HG03342 (cell line): ENCODE measurements around the gene BRAP.
"Not testable (repeated sequence)": the region's sequence is repeated elsewhere in the genome, so short reads cannot be mapped to it uniquely, and the experiment has no call there.

Experiments used
- ATAC-seq: cut with Tn5 transposase; IDR thresholded peaks from one replicate; pipeline ENCODE4 v1.9.1; 2021; ENCODE audit warnings: mild to moderate bottlenecking, moderate library complexity; ENCODE audit not compliant: unreplicated experiment

The BRAP gene

GRCh38 chr12:111617841-111618240, 67.9 kb downstream of the BRAP start:
- ATAC-seq: not testable (repeated sequence)

GRCh38 chr12:111616177-111616623, 69.6 kb downstream of the BRAP start:
- no peak for ATAC-seq

- no peak for ATAC-seq
These were observed 78.5 kb downstream of the BRAP start for GRCh38 chr12:111607239-111607638.

GRCh38 chr12:111606767-111607230, 79.0 kb downstream of the BRAP start:
- no peak for ATAC-seq

GRCh38 chr12:111605911-111606766, 79.6 kb downstream of the BRAP start:
- no peak for ATAC-seq

GRCh38 chr12:111602857-111603256, 82.9 kb downstream of the BRAP start:
- not testable (repeated sequence) for ATAC-seq

GRCh38 chr12:111602348-111602747, 83.4 kb downstream of the BRAP start:
- no peak for ATAC-seq

- ATAC-seq: not testable (repeated sequence)
These were observed 84.8 kb downstream of the BRAP start for GRCh38 chr12:111600986-111601385.

- no peak for ATAC-seq
These were observed 85.5 kb downstream of the BRAP start for GRCh38 chr12:111600205-111600642.

GRCh38 chr12:111599453-111600204, 86.1 kb downstream of the BRAP start:
- ATAC-seq: peak; percentile 62

GRCh38 chr12:111598637-111599452, 86.9 kb downstream of the BRAP start, which contains the start of gene ATXN2:
Gene ATXN2 (minus strand): TSS chr12:111599315. CDS start chr12:111599034, 281 bp downstream.
- peak; percentile 36 for ATAC-seq

GRCh38 chr12:111597831-111598636, 87.7 kb downstream of the BRAP start:
- peak; percentile 20 for ATAC-seq

- ATAC-seq: no peak
These were observed 88.5 kb downstream of the BRAP start for GRCh38 chr12:111596985-111597830.

GRCh38 chr12:111595341-111595835, 90.4 kb downstream of the BRAP start:
- not testable (repeated sequence) for ATAC-seq
